GM23338 (cell line): ENCODE results near the gene ASPM. TPM values are rescaled to one million over a fixed set of nuclear protein-coding genes. Genes with fewer than 3 reads are reported as not detected.

Experiments used
- ATAC-seq: fragments of 200-7000 bp; cut with Tn5 transposase; 3 replicates; pipeline ENCODE4 v1.9.1; 2020
- DNase-seq: peaks from one replicate; pipeline ENCODE4 v3.0.0-alpha.2; 2015; ENCODE audit warnings: low spot score
- H2AFZ ChIP-seq: fragments of 200-600 bp; sonication (generic); 2 replicates; pipeline ENCODE4 v1.8.0; 2016; ENCODE audit warnings: antibody characterized with exemption, mild to moderate bottlenecking, moderate library complexity
- H3F3A ChIP-seq: fragments of 200-600 bp; sonication (generic); replicated peaks from 2 replicates; pipeline ENCODE4 v1.8.0; 2017; ENCODE audit warnings: antibody characterized with exemption, mixed run types, low read depth
- H3K27ac ChIP-seq: fragments of 200-600 bp; sonication (generic); 2 replicates; pipeline ENCODE4 v1.6.1; 2016; ENCODE audit warnings: low read depth
- H3K27me3 ChIP-seq: fragments of 200-600 bp; sonication (generic); 2 replicates; pipeline ENCODE4 v1.8.0; 2016; ENCODE audit warnings: mild to moderate bottlenecking, mixed run types, moderate library complexity; ENCODE audit not compliant: insufficient read depth
- H3K36me3 ChIP-seq: fragments of 200-600 bp; sonication (generic); 2 replicates; pipeline ENCODE4 v1.8.0; 2016; ENCODE audit warnings: mild to moderate bottlenecking; ENCODE audit not compliant: insufficient read depth
- H3K4me1 ChIP-seq: fragments of 200-600 bp; sonication (generic); 2 replicates; pipeline ENCODE4 v1.8.0; 2016; ENCODE audit warnings: mild to moderate bottlenecking, moderate library complexity; ENCODE audit not compliant: insufficient read depth
- H3K4me2 ChIP-seq: fragments of 200-600 bp; sonication (generic); 2 replicates; pipeline ENCODE4 v1.7.1; 2017; ENCODE audit warnings: mixed run types
- H3K4me3 ChIP-seq: fragments of 200-600 bp; sonication (generic); 2 replicates; pipeline ENCODE4 v1.6.1; 2016; ENCODE audit warnings: mixed run types
- H3K79me2 ChIP-seq: fragments of 200-600 bp; sonication (generic); replicated peaks from 2 replicates; pipeline ENCODE4 v1.8.0; 2017; ENCODE audit warnings: mild to moderate bottlenecking; ENCODE audit not compliant: insufficient read depth
- H3K9me2 ChIP-seq: fragments of 200-600 bp; sonication (generic); 2 replicates; pipeline ENCODE4 v1.8.0; 2017; ENCODE audit not compliant: insufficient read depth
- H4K20me1 ChIP-seq: fragments of 200-600 bp; sonication (generic); replicated peaks from 2 replicates; pipeline ENCODE4 v1.8.0; 2017; ENCODE audit warnings: mild to moderate bottlenecking; ENCODE audit not compliant: insufficient read depth
- H3K27ac Mint-ChIP-seq: 2 replicates; pipeline ENCODE4 v1.8.0; 2020; ENCODE audit warnings: inconsistent platforms, mild to moderate bottlenecking, moderate library complexity, mixed read lengths
- H3K27me3 Mint-ChIP-seq: 3 replicates; pipeline ENCODE4 v1.8.0; 2022; ENCODE audit warnings: low read depth, mild to moderate bottlenecking, moderate library complexity, mixed read lengths, inconsistent platforms; ENCODE audit not compliant: insufficient read depth, poor library complexity
- H3K36me3 Mint-ChIP-seq: 3 replicates; pipeline ENCODE4 v1.8.0; 2021; ENCODE audit warnings: low read depth, mild to moderate bottlenecking, inconsistent platforms, moderate library complexity, mixed read lengths
- H3K4me1 Mint-ChIP-seq: 3 replicates; pipeline ENCODE4 v1.8.0; 2020; ENCODE audit warnings: mild to moderate bottlenecking, inconsistent platforms, mixed read lengths
- H3K4me3 Mint-ChIP-seq: 3 replicates; pipeline ENCODE4 v1.8.0; 2021; ENCODE audit warnings: moderate library complexity, mild to moderate bottlenecking, inconsistent platforms, mixed read lengths
- H3K9me3 Mint-ChIP-seq: 3 replicates; pipeline ENCODE4 v1.8.0; 2020; ENCODE audit warnings: moderate library complexity, mild to moderate bottlenecking, inconsistent platforms, mixed read lengths
- CREB1 ChIP-seq: fragments of 250-450 bp; sonication (Bioruptor Pico); IDR thresholded peaks from 2 replicates; pipeline ENCODE4 v1.5.0; 2020; ENCODE audit warnings: low read depth, mild to moderate bottlenecking, moderate library complexity
- EZH2phosphoT487 ChIP-seq: fragments of 200-600 bp; sonication (generic); IDR thresholded peaks from one replicate; pipeline ENCODE4 v1.8.1; 2018; ENCODE audit warnings: antibody characterized with exemption; ENCODE audit not compliant: unreplicated experiment
- NANOG ChIP-seq: IDR thresholded peaks from 2 replicates; pipeline ENCODE4 v1.6.1; 2016; ENCODE audit warnings: antibody characterized with exemption, borderline replicate concordance
- STAT1 ChIP-seq: IDR thresholded peaks from one replicate; pipeline ENCODE4 v1.6.1; 2016; ENCODE audit warnings: antibody characterized with exemption; ENCODE audit not compliant: unreplicated experiment
- ZNF114 ChIP-seq: fragments of 250-450 bp; sonication (Bioruptor Pico); IDR thresholded peaks from 2 replicates; pipeline ENCODE4 v1.5.0; 2020; ENCODE audit warnings: mild to moderate bottlenecking, moderate library complexity
- ZNF331 ChIP-seq: fragments of 250-450 bp; sonication (Bioruptor Pico); IDR thresholded peaks from 2 replicates; pipeline ENCODE4 v1.5.0; 2020; ENCODE audit warnings: low read depth, mild to moderate bottlenecking, moderate library complexity
- ZNF462 ChIP-seq: fragments of 250-450 bp; sonication (Bioruptor Pico); IDR thresholded peaks from 2 replicates; pipeline ENCODE4 v1.5.0; 2020; ENCODE audit warnings: mild to moderate bottlenecking, moderate library complexity
- polyA plus RNA-seq: library from polyadenylated mRNA; unstranded; fragments of >200 nt; fragmentation: Nextera tagmentation; extraction: Ambion mirVana; gene quantifications from 2 replicates; pipeline ENCODE4 v1.2.1, GENCODE V29; 2016
- total RNA-seq: library from RNA; depleted of rRNA; stranded (reverse); fragments of >200 nt; shearing (Covaris generic); gene quantifications from 2 replicates; pipeline ENCODE4 v1.2.3, GENCODE V29; 2014
- TF ChIP-seq, protein P1 (sequence below), 2 experiments: fragments of 200-600 bp in 1 of 2; sonication (generic) in 1 of 2; conservative IDR thresholded peaks; 2 replicates each; pipeline versions ENCODE4 v1.5.1 to v1.6.1; 2016 to 2017; ENCODE audit warnings: antibody characterized with exemption in 2 of 2, low read depth in 2 of 2, mild to moderate bottlenecking in 2 of 2, moderate library complexity in 1 of 2
- TF ChIP-seq, protein P2 (sequence below): IDR thresholded peaks from 2 replicates; pipeline ENCODE4 v1.6.1; 2016; ENCODE audit warnings: antibody characterized with exemption
- TF ChIP-seq, protein P3 (sequence below): IDR thresholded peaks from one replicate; pipeline ENCODE4 v1.6.1; 2018; ENCODE audit warnings: antibody characterized with exemption; ENCODE audit not compliant: unreplicated experiment

ASPM gene
- total and polyA plus RNA-seq, 2 experiments from 2014 or later, result 36.8 to 64.9 TPM

GRCh38 chr1:197103300-197103699, 43.2 kb downstream of the ASPM start:
- Histone ChIP-seq H4K20me1 (no peaks in the 10 kb centered on the region), H3F3A (no peaks in the 10 kb centered on the region), H3K27me3 (no peaks in the 10 kb centered on the region), H3K79me2 (0 out of 2 replicates have a peak, but pooled peaks cover 5% of the 10 kb centered on the region), H3K36me3 (peaks cover 33% of the 10 kb centered on the region), H3K9me2 (no peaks in the 10 kb centered on the region), H3K4me1 (no peaks in the 10 kb centered on the region; the same call in 1 of the 2 replicates), H3K4me3 (no peak overlapping the region), H3K27ac (no peak overlapping the region), H3K4me2 (no peak overlapping the region), H2AFZ (no peak overlapping the region)
- H3K4me3 Mint-ChIP-seq, result no peak overlapping the region
- H3K27me3 Mint-ChIP-seq, result no peaks in the 10 kb centered on the region
- H3K9me3 Mint-ChIP-seq, result peaks cover 42% of the 10 kb centered on the region
- DNase-seq (no peak), ATAC-seq (no peak)
- H3K36me3 Mint-ChIP-seq, result peaks cover 84% of the 10 kb centered on the region
- TF ChIP-seq, protein P1, sequence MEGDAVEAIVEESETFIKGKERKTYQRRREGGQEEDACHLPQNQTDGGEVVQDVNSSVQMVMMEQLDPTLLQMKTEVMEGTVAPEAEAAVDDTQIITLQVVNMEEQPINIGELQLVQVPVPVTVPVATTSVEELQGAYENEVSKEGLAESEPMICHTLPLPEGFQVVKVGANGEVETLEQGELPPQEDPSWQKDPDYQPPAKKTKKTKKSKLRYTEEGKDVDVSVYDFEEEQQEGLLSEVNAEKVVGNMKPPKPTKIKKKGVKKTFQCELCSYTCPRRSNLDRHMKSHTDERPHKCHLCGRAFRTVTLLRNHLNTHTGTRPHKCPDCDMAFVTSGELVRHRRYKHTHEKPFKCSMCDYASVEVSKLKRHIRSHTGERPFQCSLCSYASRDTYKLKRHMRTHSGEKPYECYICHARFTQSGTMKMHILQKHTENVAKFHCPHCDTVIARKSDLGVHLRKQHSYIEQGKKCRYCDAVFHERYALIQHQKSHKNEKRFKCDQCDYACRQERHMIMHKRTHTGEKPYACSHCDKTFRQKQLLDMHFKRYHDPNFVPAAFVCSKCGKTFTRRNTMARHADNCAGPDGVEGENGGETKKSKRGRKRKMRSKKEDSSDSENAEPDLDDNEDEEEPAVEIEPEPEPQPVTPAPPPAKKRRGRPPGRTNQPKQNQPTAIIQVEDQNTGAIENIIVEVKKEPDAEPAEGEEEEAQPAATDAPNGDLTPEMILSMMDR (conservative IDR thresholded peaks at IDR 0.05; ENCODE audit: low read depth in 2 of 2), result no peak
- no peak for TF ChIP-seq NANOG
- H3K27ac Mint-ChIP-seq, result no peak overlapping the region
- 0 out of 3 replicates have a peak, but pooled peaks cover 2% of the 10 kb centered on the region for H3K4me1 Mint-ChIP-seq

DNA sequence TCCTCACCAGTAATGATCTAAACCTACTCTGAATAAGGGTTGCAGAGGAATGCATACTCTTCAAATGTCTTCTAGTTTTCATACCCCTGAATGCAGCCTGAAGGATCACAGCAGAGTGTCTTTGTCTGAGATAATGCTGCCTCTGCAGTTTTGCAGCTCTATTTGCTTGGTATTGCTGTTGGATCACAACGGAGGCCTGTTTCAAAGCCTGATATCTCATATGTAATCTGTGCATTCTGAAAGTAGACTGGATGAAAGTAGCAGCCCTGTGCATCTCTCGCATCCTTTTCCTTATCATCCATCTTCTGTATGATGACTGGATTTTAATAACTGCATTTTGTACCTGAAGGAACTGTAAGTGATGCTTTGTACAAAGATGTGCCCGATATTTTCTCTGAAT, 44.5 kb downstream of the ASPM start:
- no peak overlapping the region for H3K27ac ChIP-seq
- H4K20me1 ChIP-seq, result no peaks in the 10 kb centered on the region
- TF ChIP-seq ZNF462 (CRISPR knock-in tag) (no peak), CREB1 (no peak), STAT1 (no peak), ZNF114 (CRISPR knock-in tag) (no peak), EZH2phosphoT487 (no peak), ZNF331 (CRISPR knock-in tag) (no peak)
- TF ChIP-seq, protein P2, sequence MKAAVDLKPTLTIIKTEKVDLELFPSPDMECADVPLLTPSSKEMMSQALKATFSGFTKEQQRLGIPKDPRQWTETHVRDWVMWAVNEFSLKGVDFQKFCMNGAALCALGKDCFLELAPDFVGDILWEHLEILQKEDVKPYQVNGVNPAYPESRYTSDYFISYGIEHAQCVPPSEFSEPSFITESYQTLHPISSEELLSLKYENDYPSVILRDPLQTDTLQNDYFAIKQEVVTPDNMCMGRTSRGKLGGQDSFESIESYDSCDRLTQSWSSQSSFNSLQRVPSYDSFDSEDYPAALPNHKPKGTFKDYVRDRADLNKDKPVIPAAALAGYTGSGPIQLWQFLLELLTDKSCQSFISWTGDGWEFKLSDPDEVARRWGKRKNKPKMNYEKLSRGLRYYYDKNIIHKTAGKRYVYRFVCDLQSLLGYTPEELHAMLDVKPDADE, result no peak
- TF ChIP-seq, protein P3, sequence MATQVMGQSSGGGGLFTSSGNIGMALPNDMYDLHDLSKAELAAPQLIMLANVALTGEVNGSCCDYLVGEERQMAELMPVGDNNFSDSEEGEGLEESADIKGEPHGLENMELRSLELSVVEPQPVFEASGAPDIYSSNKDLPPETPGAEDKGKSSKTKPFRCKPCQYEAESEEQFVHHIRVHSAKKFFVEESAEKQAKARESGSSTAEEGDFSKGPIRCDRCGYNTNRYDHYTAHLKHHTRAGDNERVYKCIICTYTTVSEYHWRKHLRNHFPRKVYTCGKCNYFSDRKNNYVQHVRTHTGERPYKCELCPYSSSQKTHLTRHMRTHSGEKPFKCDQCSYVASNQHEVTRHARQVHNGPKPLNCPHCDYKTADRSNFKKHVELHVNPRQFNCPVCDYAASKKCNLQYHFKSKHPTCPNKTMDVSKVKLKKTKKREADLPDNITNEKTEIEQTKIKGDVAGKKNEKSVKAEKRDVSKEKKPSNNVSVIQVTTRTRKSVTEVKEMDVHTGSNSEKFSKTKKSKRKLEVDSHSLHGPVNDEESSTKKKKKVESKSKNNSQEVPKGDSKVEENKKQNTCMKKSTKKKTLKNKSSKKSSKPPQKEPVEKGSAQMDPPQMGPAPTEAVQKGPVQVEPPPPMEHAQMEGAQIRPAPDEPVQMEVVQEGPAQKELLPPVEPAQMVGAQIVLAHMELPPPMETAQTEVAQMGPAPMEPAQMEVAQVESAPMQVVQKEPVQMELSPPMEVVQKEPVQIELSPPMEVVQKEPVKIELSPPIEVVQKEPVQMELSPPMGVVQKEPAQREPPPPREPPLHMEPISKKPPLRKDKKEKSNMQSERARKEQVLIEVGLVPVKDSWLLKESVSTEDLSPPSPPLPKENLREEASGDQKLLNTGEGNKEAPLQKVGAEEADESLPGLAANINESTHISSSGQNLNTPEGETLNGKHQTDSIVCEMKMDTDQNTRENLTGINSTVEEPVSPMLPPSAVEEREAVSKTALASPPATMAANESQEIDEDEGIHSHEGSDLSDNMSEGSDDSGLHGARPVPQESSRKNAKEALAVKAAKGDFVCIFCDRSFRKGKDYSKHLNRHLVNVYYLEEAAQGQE, result no peak

More for the DNA sequence above, 44.5 kb downstream of the ASPM start:
- Histone ChIP-seq H3F3A (no peaks in the 10 kb centered on the region), H3K27me3 (no peaks in the 10 kb centered on the region), H3K79me2 (no peaks in the 10 kb centered on the region), H3K9me2 (no peaks in the 10 kb centered on the region), H3K4me3 (no peak overlapping the region), H2AFZ (no peak overlapping the region), H3K4me2 (no peak overlapping the region), H3K4me1 (no peaks in the 10 kb centered on the region; the same call in 1 of the 2 replicates), H3K36me3 (peaks cover 37% of the 10 kb centered on the region)
- Mint-ChIP-seq H3K27me3 (no peaks in the 10 kb centered on the region), H3K9me3 (peaks cover 42% of the 10 kb centered on the region), H3K4me1 (0 out of 3 replicates have a peak, but pooled peaks cover 2% of the 10 kb centered on the region), H3K27ac (no peak overlapping the region), H3K36me3 (peaks cover 71% of the 10 kb centered on the region), H3K4me3 (no peak overlapping the region)
- DNase-seq (no peak), ATAC-seq (no peak)
